Measurements from ENCODE around the gene CARD8. TPM values are rescaled to one million over a fixed set of nuclear protein-coding genes. Genes with fewer than 3 reads are reported as not detected.
"Not testable (repeated sequence)": the region's sequence is repeated elsewhere in the genome, so short reads cannot be mapped to it uniquely, and the experiment has no call there.

CARD8 gene
- total RNA-seq, 4 donors from 2014 or later, result 13.1 to 48.4 (median 29.4) TPM

DNA sequence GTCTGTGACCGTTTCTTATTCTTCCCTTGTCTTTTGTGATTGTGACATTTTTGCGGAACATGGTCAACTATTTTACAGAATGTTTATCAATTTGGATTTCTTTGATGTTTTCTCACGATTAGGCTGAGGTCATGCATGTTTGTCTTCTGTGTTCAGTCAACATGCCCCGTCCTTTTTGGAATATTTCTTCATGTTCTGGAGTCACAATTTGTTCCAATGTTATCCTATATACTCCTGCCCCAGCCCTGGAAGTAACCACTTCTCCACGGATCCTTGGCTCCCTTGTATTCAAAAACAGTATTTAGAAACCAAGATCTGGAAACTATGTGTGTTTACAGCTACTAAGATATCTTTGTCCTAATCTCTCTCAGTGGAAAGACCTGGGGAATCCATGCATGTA is 9.6 kb downstream of the CARD8 start:
- DNase-seq, result no peak
- Histone ChIP-seq H3K27me3 (no peaks in the 10 kb centered on the region), H3K4me3 (no peak overlapping the region), H3K36me3 (peaks cover 0 to 10% (median 0%) of the 10 kb centered on the region in 4 donors), H3K9me3 (no peaks in the 10 kb centered on the region), H3K27ac (no peak overlapping the region), H3K4me1 (peaks cover 0 to 10% (median 0%) of the 10 kb centered on the region in 4 donors)
- intact Hi-C loops (cut with DNase I; ENCODE audit: low total_unique reads), result loop anchor here (5.0 kb wide), 1 partner anchor 1124 kb away; no protein-coding TSS in a partner anchor
- in situ Hi-C loops (cut with MboI; ENCODE audit: low pct_ligation_motif_present in 1 of 4, low pct_unique_long_range_greater_than_20kb in 1 of 4, low sequenced_read_pairs in 3 of 4), result no loop called here
- 80 to 81% methylated on average over 5 of the region's 5 CpGs for WGBS, 2 donors (ENCODE audit: low coverage in 1 of 2)
- TF ChIP-seq POLR2AphosphoS5 (IDR thresholded peaks at IDR 0.05) (no peak), POLR2A (IDR thresholded peaks at IDR 0.05) (no peak), EP300 (IDR thresholded peaks at IDR 0.05; ENCODE audit: low read depth) (no peak)
- TF ChIP-seq, protein P1, sequence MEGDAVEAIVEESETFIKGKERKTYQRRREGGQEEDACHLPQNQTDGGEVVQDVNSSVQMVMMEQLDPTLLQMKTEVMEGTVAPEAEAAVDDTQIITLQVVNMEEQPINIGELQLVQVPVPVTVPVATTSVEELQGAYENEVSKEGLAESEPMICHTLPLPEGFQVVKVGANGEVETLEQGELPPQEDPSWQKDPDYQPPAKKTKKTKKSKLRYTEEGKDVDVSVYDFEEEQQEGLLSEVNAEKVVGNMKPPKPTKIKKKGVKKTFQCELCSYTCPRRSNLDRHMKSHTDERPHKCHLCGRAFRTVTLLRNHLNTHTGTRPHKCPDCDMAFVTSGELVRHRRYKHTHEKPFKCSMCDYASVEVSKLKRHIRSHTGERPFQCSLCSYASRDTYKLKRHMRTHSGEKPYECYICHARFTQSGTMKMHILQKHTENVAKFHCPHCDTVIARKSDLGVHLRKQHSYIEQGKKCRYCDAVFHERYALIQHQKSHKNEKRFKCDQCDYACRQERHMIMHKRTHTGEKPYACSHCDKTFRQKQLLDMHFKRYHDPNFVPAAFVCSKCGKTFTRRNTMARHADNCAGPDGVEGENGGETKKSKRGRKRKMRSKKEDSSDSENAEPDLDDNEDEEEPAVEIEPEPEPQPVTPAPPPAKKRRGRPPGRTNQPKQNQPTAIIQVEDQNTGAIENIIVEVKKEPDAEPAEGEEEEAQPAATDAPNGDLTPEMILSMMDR (IDR thresholded peaks at IDR 0.05), result no peak

GRCh38 chr19:48244281-48244680 is 11.4 kb downstream of the CARD8 start:
- H3K27me3 ChIP-seq, result no peaks in the 10 kb centered on the region
- H3K4me3 ChIP-seq, result no peak overlapping the region
- peak overlapping the region in 2 of 4 donors; percentile 9 to 53 for H3K27ac ChIP-seq
- H3K36me3 ChIP-seq, result peaks cover 0 to 11% (median 5%) of the 10 kb centered on the region in 4 donors
- intact Hi-C loops (cut with DNase I; ENCODE audit: low total_unique reads) (no loop called here), in situ Hi-C loops (cut with MboI; ENCODE audit: low pct_ligation_motif_present in 1 of 4, low pct_unique_long_range_greater_than_20kb in 1 of 4, low sequenced_read_pairs in 3 of 4) (no loop called here)
- H3K9me3 ChIP-seq, result no peaks in the 10 kb centered on the region
- 52 to 68% methylated on average over 5 of the region's 5 CpGs for WGBS, 2 donors (ENCODE audit: low coverage in 1 of 2)
- H3K4me1 ChIP-seq, result no peaks in the 10 kb centered on the region
- DNase-seq, result no peak
- TF ChIP-seq POLR2A (IDR thresholded peaks at IDR 0.05) (no peak), POLR2AphosphoS5 (IDR thresholded peaks at IDR 0.05) (no peak), EP300 (IDR thresholded peaks at IDR 0.05; ENCODE audit: low read depth) (no peak)
- TF ChIP-seq, protein P1 (IDR thresholded peaks at IDR 0.05), result no peak

DNA sequence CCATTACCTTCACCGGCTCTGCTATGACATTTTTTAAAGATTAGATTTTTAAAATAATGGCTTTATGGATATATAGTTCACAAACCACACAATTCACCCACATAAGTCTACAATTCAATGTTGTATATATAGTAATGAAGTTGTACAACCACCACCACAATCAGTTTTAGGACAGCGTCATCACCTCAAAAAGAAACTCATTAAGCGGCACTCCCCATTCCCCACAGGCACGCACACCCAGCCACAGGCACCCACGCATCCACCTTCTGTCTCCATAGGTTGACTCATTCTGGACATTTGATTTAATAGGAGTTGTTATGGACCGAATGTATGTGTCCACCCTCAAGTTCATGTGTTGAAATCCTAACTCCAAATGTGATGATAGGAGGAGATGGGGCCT is 13.9 kb downstream of the CARD8 start:
- H3K9me3 ChIP-seq; DNase-seq; H3K27me3 ChIP-seq; H3K4me3 ChIP-seq; H3K27ac ChIP-seq; H3K4me1 ChIP-seq; intact Hi-C loops (cut with DNase I; ENCODE audit: low total_unique reads); in situ Hi-C loops (cut with MboI; ENCODE audit: low pct_ligation_motif_present in 1 of 4, low pct_unique_long_range_greater_than_20kb in 1 of 4, low sequenced_read_pairs in 3 of 4): not testable (repeated sequence)
- 91 to 93% methylated on average over 3 to 6 of the region's 6 CpGs for WGBS, 2 donors (ENCODE audit: low coverage in 1 of 2)
- H3K36me3 ChIP-seq, result peaks cover 0 to 14% (median 2%) of the 10 kb centered on the region in 4 donors

GRCh38 chr19:48239582-48240141 is 16.1 kb downstream of the CARD8 start:
- no peak for DNase-seq
- intact Hi-C loops (cut with DNase I; ENCODE audit: low total_unique reads), result no loop called here
- Histone ChIP-seq H3K4me3 (no peak overlapping the region), H3K36me3 (peaks cover 0 to 14% (median 0%) of the 10 kb centered on the region in 4 donors), H3K4me1 (no peaks in the 10 kb centered on the region), H3K9me3 (no peaks in the 10 kb centered on the region), H3K27ac (no peak overlapping the region), H3K27me3 (no peaks in the 10 kb centered on the region)
- in situ Hi-C loops (cut with MboI; ENCODE audit: low pct_ligation_motif_present in 1 of 4, low pct_unique_long_range_greater_than_20kb in 1 of 4, low sequenced_read_pairs in 3 of 4), result no loop called here
- 93% methylated on average over 9 of the region's 9 CpGs; no CpG with 5 or more reads in 1 of the 2 donors for WGBS, 2 donors (ENCODE audit: low coverage in 1 of 2)
- TF ChIP-seq POLR2A (IDR thresholded peaks at IDR 0.05) (no peak), POLR2AphosphoS5 (IDR thresholded peaks at IDR 0.05) (no peak), EP300 (IDR thresholded peaks at IDR 0.05; ENCODE audit: low read depth) (no peak)
- TF ChIP-seq, protein P1 (IDR thresholded peaks at IDR 0.05), result no peak

DNA sequence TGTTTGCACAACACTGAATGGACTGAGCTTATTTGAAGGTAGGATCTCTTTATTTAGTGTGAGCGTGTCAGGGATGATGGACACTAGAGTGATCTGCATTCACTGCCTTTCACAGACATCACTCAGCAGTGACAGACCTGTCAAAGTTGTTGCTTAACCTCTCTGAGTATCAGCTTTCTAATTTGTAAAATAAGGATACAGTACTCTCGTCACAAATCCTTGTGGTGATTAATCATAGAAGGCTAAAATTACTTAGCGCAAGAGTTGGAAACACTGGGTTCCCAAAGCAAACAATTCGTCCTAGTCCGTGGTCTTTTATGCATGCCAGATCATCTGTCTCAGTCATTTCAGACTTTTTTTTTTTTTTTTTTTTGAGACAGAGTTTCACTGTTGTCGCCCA is 16.6 kb downstream of the CARD8 start:
- intact Hi-C loops (cut with DNase I; ENCODE audit: low total_unique reads), result no loop called here
- peaks cover 0 to 14% (median 0%) of the 10 kb centered on the region in 4 donors for H3K36me3 ChIP-seq
- in situ Hi-C loops (cut with MboI; ENCODE audit: low pct_ligation_motif_present in 1 of 4, low pct_unique_long_range_greater_than_20kb in 1 of 4, low sequenced_read_pairs in 3 of 4), result no loop called here
- DNase-seq, result no peak
- H3K4me3 ChIP-seq, result no peak overlapping the region
- TF ChIP-seq, protein P1 (IDR thresholded peaks at IDR 0.05), result no peak
- TF ChIP-seq POLR2A (IDR thresholded peaks at IDR 0.05) (no peak), POLR2AphosphoS5 (IDR thresholded peaks at IDR 0.05) (no peak), EP300 (IDR thresholded peaks at IDR 0.05; ENCODE audit: low read depth) (no peak)
- H3K27ac ChIP-seq, result no peak overlapping the region
- no peaks in the 10 kb centered on the region for H3K9me3 ChIP-seq
- 71 to 98% methylated on average over 4 to 6 of the region's 6 CpGs for WGBS, 2 donors (ENCODE audit: low coverage in 1 of 2)
- H3K4me1 ChIP-seq, result no peaks in the 10 kb centered on the region
- H3K27me3 ChIP-seq, result no peaks in the 10 kb centered on the region

All from transverse colon (tissue), 4 donors.